WTC11 (cell line): ENCODE results near the gene LAMC1. TPM values are rescaled to one million over a fixed set of nuclear protein-coding genes. Genes with fewer than 3 reads are reported as not detected.

Source experiments
- ATAC-seq: fragments of 200-7000 bp; cut with Tn5 transposase; 2 replicates; pipeline ENCODE4 v1.10.0; 2021; ENCODE audit warnings: mild to moderate bottlenecking, moderate library complexity
- CTCF ChIA-PET: fragments of 300-600 bp; sonication (Branson Sonifier 250); formaldehyde crosslinking; loops from one replicate; lab custom pipeline; 2021; ENCODE audit warnings: antibody characterized with exemption; lab: Charles Lee
- POLR2A ChIA-PET: fragments of 350-600 bp; sonication (Branson Sonifier 250); formaldehyde crosslinking; loops from one replicate; lab custom pipeline; 2021; ENCODE audit warnings: antibody characterized with exemption; lab: Charles Lee
- DNase-seq: peaks from one replicate; pipeline ENCODE4 v3.0.0; 2021; ENCODE audit warnings: low spot score
- H3K27ac Mint-ChIP-seq: 2 replicates; pipeline ENCODE4 v1.8.0; 2021; ENCODE audit warnings: mixed read lengths
- H3K27me3 Mint-ChIP-seq: 2 replicates; pipeline ENCODE4 v1.8.0; 2021; ENCODE audit warnings: low read depth, mild to moderate bottlenecking, moderate library complexity, mixed read lengths
- H3K36me3 Mint-ChIP-seq: 2 replicates; pipeline ENCODE4 v1.8.0; 2021; ENCODE audit warnings: mixed read lengths
- H3K4me1 Mint-ChIP-seq: 2 replicates; pipeline ENCODE4 v1.8.0; 2022; ENCODE audit warnings: mixed read lengths
- H3K4me3 Mint-ChIP-seq: 2 replicates; pipeline ENCODE4 v1.8.0; 2021; ENCODE audit warnings: mild to moderate bottlenecking, moderate library complexity, mixed read lengths
- H3K9me3 Mint-ChIP-seq: 2 replicates; pipeline ENCODE4 v1.8.0; 2021; ENCODE audit warnings: mixed read lengths
- ARID4B ChIP-seq: sonication (generic); formaldehyde crosslinking; IDR thresholded peaks from 2 replicates; pipeline ENCODE4 v1.8.0; 2023; ENCODE audit warnings: missing genetic modification reagents, mild to moderate bottlenecking, borderline replicate concordance
- ATF1 ChIP-seq: sonication (generic); formaldehyde crosslinking; IDR thresholded peaks from 2 replicates; pipeline ENCODE4 v1.8.1; 2023; ENCODE audit warnings: mild to moderate bottlenecking, moderate library complexity, missing genetic modification reagents
- CBFB ChIP-seq: sonication (generic); formaldehyde crosslinking; IDR thresholded peaks from 2 replicates; pipeline ENCODE4 v1.8.1; 2022; ENCODE audit warnings: mild to moderate bottlenecking, low read depth, missing genetic modification reagents
- CREB1 ChIP-seq: sonication (generic); formaldehyde crosslinking; IDR thresholded peaks from 2 replicates; pipeline ENCODE4 v1.8.0; 2023; ENCODE audit warnings: mild to moderate bottlenecking, missing genetic modification reagents
- ELF4 ChIP-seq: sonication (generic); formaldehyde crosslinking; IDR thresholded peaks from 2 replicates; pipeline ENCODE4 v1.8.1; 2022; ENCODE audit warnings: low read depth, mild to moderate bottlenecking, moderate library complexity, missing genetic modification reagents
- EMX1 ChIP-seq: fragments of 250-450 bp; sonication (Bioruptor Pico); IDR thresholded peaks from 2 replicates; pipeline ENCODE4 v1.8.0; 2021; ENCODE audit warnings: mild to moderate bottlenecking
- ETV6 ChIP-seq: sonication (generic); formaldehyde crosslinking; IDR thresholded peaks from 2 replicates; pipeline ENCODE4 v1.8.1; 2022; ENCODE audit warnings: mild to moderate bottlenecking, missing genetic modification reagents
- FOXK1 ChIP-seq: sonication (generic); formaldehyde crosslinking; IDR thresholded peaks from 2 replicates; pipeline ENCODE4 v1.8.0; 2022; ENCODE audit warnings: mild to moderate bottlenecking, moderate library complexity, missing genetic modification reagents
- FOXP1 ChIP-seq: sonication (generic); formaldehyde crosslinking; IDR thresholded peaks from 2 replicates; pipeline ENCODE4 v1.8.0; 2022; ENCODE audit warnings: missing genetic modification reagents, mild to moderate bottlenecking, moderate library complexity, borderline replicate concordance
- GRHL2 ChIP-seq: fragments of 250-450 bp; sonication (Bioruptor Pico); IDR thresholded peaks from 2 replicates; pipeline ENCODE4 v1.8.0; 2022; ENCODE audit warnings: mild to moderate bottlenecking, moderate library complexity; ENCODE audit not compliant: insufficient replicate concordance, severe bottlenecking
- GTF2I ChIP-seq: fragments of 250-450 bp; sonication (Bioruptor Pico); conservative IDR thresholded peaks from 2 replicates; pipeline ENCODE4 v1.4.0; 2021; ENCODE audit warnings: mild to moderate bottlenecking
- HMGA2 ChIP-seq: fragments of 250-450 bp; sonication (Bioruptor Pico); IDR thresholded peaks from 2 replicates; pipeline ENCODE4 v1.4.0; 2021; ENCODE audit warnings: mild to moderate bottlenecking, moderate library complexity
- JUN ChIP-seq: sonication (generic); formaldehyde crosslinking; IDR thresholded peaks from 2 replicates; pipeline ENCODE4 v1.8.0; 2023; ENCODE audit warnings: mild to moderate bottlenecking, missing genetic modification reagents
- KAT7 ChIP-seq: sonication (generic); formaldehyde crosslinking; IDR thresholded peaks from 2 replicates; pipeline ENCODE4 v1.8.1; 2023; ENCODE audit warnings: missing genetic modification reagents, mild to moderate bottlenecking, borderline replicate concordance
- MAX ChIP-seq: sonication (generic); formaldehyde crosslinking; IDR thresholded peaks from 2 replicates; pipeline ENCODE4 v1.8.0; 2022; ENCODE audit warnings: mild to moderate bottlenecking, missing genetic modification reagents
- MXD4 ChIP-seq: fragments of 250-450 bp; sonication (Bioruptor Pico); IDR thresholded peaks from 2 replicates; pipeline ENCODE4 v1.8.0; 2021; ENCODE audit warnings: mild to moderate bottlenecking, moderate library complexity, borderline replicate concordance
- NFATC4 ChIP-seq: fragments of 250-450 bp; sonication (Bioruptor Pico); IDR thresholded peaks from 2 replicates; pipeline ENCODE4 v1.9.0; 2021; ENCODE audit warnings: mild to moderate bottlenecking
- NFE2L1 ChIP-seq: sonication (generic); formaldehyde crosslinking; IDR thresholded peaks from 2 replicates; pipeline ENCODE4 v1.8.1; 2023; ENCODE audit warnings: missing genetic modification reagents
- NR1H2 ChIP-seq: sonication (generic); formaldehyde crosslinking; IDR thresholded peaks from 2 replicates; pipeline ENCODE4 v1.9.0; 2021; ENCODE audit warnings: mild to moderate bottlenecking, moderate library complexity, missing genetic modification reagents
- NR2C2 ChIP-seq: sonication (generic); formaldehyde crosslinking; IDR thresholded peaks from 2 replicates; pipeline ENCODE4 v1.8.0; 2022; ENCODE audit warnings: mild to moderate bottlenecking, missing genetic modification reagents
- OVOL2 ChIP-seq: fragments of 250-450 bp; sonication (Bioruptor Pico); IDR thresholded peaks from 2 replicates; pipeline ENCODE4 v1.9.0; 2021; ENCODE audit warnings: mild to moderate bottlenecking, borderline replicate concordance
- PRRX2 ChIP-seq: fragments of 250-450 bp; sonication (Bioruptor Pico); IDR thresholded peaks from 2 replicates; pipeline ENCODE4 v1.8.0; 2021; ENCODE audit warnings: mild to moderate bottlenecking
- TP53 ChIP-seq: sonication (generic); formaldehyde crosslinking; IDR thresholded peaks from 2 replicates; pipeline ENCODE4 v1.8.1; 2023; ENCODE audit warnings: mild to moderate bottlenecking, missing genetic modification reagents
- ZNF263 ChIP-seq: sonication (generic); formaldehyde crosslinking; IDR thresholded peaks from 2 replicates; pipeline ENCODE4 v1.8.1; 2022; ENCODE audit warnings: low read depth, mild to moderate bottlenecking, moderate library complexity, missing genetic modification reagents
- ZNF396 ChIP-seq: fragments of 250-450 bp; sonication (Bioruptor Pico); IDR thresholded peaks from 2 replicates; pipeline ENCODE4 v1.8.0; 2021; ENCODE audit warnings: mild to moderate bottlenecking, moderate library complexity, borderline replicate concordance
- ZNF671 ChIP-seq: fragments of 250-450 bp; sonication (Bioruptor Pico); IDR thresholded peaks from 2 replicates; pipeline ENCODE4 v1.8.0; 2021; ENCODE audit warnings: mild to moderate bottlenecking
- total RNA-seq: library from RNA; stranded (reverse); gene quantifications from 3 replicates; pipeline ENCODE4 v1.2.3, GENCODE V29; 2021
- TF ChIP-seq, protein P1 (sequence below): sonication (generic); formaldehyde crosslinking; IDR thresholded peaks from 2 replicates; pipeline ENCODE4 v1.8.1; 2022; ENCODE audit warnings: mild to moderate bottlenecking, missing genetic modification reagents, moderate library complexity, borderline replicate concordance
- TF ChIP-seq, protein P2 (sequence below): fragments of 250-450 bp; sonication (Bioruptor Pico); IDR thresholded peaks from 2 replicates; pipeline ENCODE4 v1.9.0; 2021; ENCODE audit warnings: mild to moderate bottlenecking
- TF ChIP-seq, protein P3 (sequence below): sonication (generic); formaldehyde crosslinking; IDR thresholded peaks from 2 replicates; pipeline ENCODE4 v1.8.1; 2023; ENCODE audit warnings: mild to moderate bottlenecking, missing genetic modification reagents

The LAMC1 gene
- total RNA-seq, 1 experiment from 2014 or later: 162 TPM

DNA sequence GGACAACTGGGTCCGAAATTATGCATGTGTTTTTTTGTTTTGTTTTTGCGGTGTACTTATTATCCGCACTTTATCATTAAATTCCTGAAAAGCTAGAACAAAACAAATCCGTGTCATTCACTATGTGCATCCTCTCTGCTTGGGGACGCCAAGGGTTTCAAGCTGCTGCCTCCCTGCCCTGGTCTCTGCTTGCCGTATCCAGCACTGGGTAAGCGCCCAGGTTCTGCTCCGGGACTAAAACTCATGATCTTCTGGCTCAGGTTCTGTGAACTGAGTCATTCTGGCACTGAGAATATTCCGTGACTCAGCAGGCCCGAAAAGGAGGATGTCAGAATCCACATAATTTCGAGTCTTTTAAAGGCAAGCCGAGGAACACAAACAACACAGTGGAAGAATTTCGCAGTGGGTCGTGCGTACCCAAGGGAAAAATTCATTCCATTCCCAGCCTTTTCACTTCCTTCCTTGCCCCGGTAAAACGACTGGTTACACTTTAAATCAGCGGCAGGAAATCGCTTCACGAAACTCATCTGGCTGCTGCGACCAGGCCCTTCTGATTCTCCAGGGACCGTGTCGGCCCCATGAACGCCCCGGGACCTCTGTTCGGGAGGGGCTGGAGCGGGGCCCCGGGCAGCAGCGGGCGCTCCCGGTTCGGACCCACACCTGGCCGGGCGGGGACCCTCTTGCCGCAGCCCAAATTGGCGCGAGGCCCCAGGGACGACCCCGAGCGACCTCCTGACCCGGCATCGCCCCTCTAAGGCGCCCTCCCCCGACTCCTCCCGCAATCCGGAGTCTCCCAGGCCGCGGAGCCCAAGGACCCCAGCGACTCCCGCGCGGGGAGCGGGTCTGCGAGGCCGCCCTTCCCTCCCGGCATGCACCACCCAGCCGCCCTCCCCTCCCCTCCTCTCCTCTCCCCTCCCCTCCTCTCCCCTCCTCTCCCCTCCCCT, 746 bp upstream of the LAMC1 start (continued):
- TF ChIP-seq, protein P1, sequence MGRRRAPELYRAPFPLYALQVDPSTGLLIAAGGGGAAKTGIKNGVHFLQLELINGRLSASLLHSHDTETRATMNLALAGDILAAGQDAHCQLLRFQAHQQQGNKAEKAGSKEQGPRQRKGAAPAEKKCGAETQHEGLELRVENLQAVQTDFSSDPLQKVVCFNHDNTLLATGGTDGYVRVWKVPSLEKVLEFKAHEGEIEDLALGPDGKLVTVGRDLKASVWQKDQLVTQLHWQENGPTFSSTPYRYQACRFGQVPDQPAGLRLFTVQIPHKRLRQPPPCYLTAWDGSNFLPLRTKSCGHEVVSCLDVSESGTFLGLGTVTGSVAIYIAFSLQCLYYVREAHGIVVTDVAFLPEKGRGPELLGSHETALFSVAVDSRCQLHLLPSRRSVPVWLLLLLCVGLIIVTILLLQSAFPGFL (CRISPR knock-in tag): no peak
- TF ChIP-seq EMX1 (CRISPR knock-in tag) (no peak), CBFB (CRISPR knock-in tag) (no peak), ATF1 (CRISPR knock-in tag) (no peak), GTF2I (CRISPR knock-in tag) (no peak), MXD4 (CRISPR knock-in tag) (no peak), GRHL2 (CRISPR knock-in tag) (no peak), ZNF396 (CRISPR knock-in tag) (no peak), ETV6 (no peak), PRRX2 (CRISPR knock-in tag) (no peak), FOXK1 (no peak), TP53 (CRISPR knock-in tag) (no peak), OVOL2 (CRISPR knock-in tag) (peak; percentile 39; the same call in 1 of the 2 replicates), MAX (CRISPR knock-in tag) (no peak), JUN (CRISPR knock-in tag) (no peak), NFE2L1 (CRISPR knock-in tag) (no peak), NFATC4 (CRISPR knock-in tag) (0 out of 2 replicates have a peak, but pooled peaks have one; percentile 43), NR2C2 (CRISPR knock-in tag) (no peak), ZNF671 (CRISPR knock-in tag) (no peak), KAT7 (no peak; the same call in 1 of the 2 replicates)
- TF ChIP-seq, protein P2, sequence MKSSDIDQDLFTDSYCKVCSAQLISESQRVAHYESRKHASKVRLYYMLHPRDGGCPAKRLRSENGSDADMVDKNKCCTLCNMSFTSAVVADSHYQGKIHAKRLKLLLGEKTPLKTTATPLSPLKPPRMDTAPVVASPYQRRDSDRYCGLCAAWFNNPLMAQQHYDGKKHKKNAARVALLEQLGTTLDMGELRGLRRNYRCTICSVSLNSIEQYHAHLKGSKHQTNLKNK (CRISPR knock-in tag): 0 out of 2 replicates have a peak, but pooled peaks have one; percentile 7
- TF ChIP-seq, protein P3, sequence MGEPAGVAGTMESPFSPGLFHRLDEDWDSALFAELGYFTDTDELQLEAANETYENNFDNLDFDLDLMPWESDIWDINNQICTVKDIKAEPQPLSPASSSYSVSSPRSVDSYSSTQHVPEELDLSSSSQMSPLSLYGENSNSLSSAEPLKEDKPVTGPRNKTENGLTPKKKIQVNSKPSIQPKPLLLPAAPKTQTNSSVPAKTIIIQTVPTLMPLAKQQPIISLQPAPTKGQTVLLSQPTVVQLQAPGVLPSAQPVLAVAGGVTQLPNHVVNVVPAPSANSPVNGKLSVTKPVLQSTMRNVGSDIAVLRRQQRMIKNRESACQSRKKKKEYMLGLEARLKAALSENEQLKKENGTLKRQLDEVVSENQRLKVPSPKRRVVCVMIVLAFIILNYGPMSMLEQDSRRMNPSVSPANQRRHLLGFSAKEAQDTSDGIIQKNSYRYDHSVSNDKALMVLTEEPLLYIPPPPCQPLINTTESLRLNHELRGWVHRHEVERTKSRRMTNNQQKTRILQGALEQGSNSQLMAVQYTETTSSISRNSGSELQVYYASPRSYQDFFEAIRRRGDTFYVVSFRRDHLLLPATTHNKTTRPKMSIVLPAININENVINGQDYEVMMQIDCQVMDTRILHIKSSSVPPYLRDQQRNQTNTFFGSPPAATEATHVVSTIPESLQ (CRISPR knock-in tag): no peak
- TF ChIP-seq, all 79 proteins: peak for 7

- peaks cover 62% of the 10 kb centered on the region for H3K4me1 Mint-ChIP-seq
- H3K9me3 Mint-ChIP-seq: no peaks in the 10 kb centered on the region
- peak; percentile 72 for ATAC-seq
- peak; percentile 87 for DNase-seq
- peaks cover 9% of the 10 kb centered on the region for H3K27me3 Mint-ChIP-seq
- no peaks in the 10 kb centered on the region for H3K36me3 Mint-ChIP-seq
- ChIA-PET CTCF (interaction anchor here (1.0 to 1.1 kb wide), 5 partner anchors 13 to 111 kb away, joined by 3 to 14 read pairs (median 3); no protein-coding TSS in a partner anchor), POLR2A (interaction anchor here (1.0 kb wide), 1 partner anchor 143 kb away, joined by 3 read pairs; no protein-coding TSS in a partner anchor)
- H3K27ac Mint-ChIP-seq: peak overlapping the region; percentile 15; the same call in 1 of the 2 replicates
- peak overlapping the region; percentile 92 for H3K4me3 Mint-ChIP-seq
- no peak for TF ChIP-seq HMGA2 (CRISPR knock-in tag)
- TF ChIP-seq CREB1 (CRISPR knock-in tag): no peak
- no peak for TF ChIP-seq ZNF263
- TF ChIP-seq ELF4: no peak
- TF ChIP-seq EMX1 (CRISPR knock-in tag): no peak
- no peak for TF ChIP-seq NR1H2
- peak; percentile 63; the same call in 1 of the 2 replicates for TF ChIP-seq FOXP1 (CRISPR knock-in tag)
- peak; percentile 67 for TF ChIP-seq ARID4B
These were observed 539 bp downstream of the LAMC1 start for GRCh38 chr1:183023601-183024316.
